ENCODE data around the gene DLEU7.

Gene DLEU7

DNA sequence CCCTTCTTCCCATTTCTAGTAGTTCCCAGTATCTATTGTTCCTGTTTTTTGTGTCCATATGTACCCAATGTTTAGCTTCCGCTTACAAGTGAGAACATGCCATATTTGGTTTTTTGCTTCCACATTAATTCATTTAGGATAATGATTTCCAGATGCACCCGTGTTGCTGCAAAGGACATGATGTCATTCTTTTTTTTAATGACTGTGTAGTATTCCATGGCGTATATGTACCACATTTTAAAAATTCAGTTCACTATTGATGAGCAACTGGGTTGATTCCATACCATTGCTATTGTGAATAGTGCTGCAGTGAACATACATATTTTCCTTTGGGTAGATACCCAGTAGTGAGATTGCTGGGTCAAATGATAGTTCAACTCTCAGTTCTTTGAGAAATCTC, 50.5 kb downstream of the DLEU7 start:
- no peak for DNase-seq (ENCODE audit: low spot score)

DNA sequence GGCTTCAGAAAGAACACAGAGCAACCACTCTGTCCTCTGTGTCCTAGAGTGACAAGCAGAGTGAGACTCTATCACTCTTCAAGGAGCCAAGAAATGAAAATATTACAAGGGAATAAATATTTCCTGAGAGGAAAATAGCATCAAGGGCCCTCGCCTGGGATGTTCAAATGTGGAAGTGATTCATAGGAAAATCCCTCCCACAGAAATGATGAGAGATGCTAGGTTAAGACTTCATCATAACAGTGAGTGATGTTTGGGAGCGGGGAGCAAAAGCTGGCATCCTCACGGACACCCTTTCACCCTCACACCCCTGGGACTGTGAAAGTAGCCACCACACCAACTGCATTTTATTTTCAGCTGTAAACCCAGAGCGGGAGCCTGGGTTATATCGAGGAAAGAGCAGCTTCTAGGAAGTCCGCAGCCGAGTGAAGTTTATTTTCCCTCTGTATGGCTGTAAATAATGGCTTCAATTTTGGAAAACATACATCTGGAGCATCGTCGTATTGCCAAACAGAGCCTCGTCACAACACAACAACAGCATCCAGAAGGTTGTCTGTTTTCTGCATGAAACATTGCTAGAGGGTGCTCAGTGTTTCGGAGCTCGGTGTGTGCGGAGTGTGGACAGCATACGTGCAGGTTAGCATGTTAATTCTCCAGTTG, 54.8 kb downstream of the DLEU7 start:
- DNase-seq (ENCODE audit: low spot score): peak; percentile 58

DNA sequence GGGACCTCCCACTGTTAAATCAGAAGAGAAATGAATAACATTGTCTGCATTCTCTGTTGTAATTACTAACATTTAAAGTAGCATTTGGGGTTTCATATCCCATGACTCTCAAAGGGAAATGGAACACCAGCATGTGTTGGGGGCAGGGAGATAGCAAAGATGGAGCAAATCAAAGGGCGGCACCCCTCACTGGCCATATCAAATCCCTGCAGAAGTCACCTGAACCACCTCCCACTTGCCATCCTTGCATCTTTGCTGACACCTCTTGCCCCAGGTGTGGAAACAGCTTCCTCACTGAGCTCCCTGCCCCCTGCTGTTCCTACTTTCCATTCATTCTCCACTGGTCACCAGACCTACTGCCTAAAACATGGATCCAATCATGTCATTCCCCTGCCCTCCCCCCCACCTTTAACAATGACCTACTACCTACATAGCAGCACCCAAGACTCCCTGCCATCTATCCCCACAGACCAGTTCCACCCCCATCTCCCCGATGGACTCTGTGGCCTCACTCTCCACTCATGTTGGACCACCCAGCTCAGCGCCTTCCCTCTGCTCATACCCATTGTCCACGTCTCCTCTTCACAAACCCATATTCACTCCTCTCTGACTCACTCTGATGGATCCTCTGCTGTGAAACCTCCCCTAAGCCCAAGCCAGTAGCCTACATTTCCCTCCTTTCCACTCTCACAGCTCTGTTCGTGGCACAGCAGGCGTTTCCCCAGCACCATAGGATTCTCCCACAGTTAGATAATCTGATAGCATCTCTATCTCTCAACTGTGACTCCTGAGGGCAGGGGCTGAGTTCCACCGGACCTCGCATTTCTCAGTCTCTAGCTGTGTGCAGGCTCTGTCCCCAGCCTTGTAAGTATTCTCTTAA, 55.9 kb downstream of the DLEU7 start:
- DNase-seq (ENCODE audit: low spot score): no peak

DNA sequence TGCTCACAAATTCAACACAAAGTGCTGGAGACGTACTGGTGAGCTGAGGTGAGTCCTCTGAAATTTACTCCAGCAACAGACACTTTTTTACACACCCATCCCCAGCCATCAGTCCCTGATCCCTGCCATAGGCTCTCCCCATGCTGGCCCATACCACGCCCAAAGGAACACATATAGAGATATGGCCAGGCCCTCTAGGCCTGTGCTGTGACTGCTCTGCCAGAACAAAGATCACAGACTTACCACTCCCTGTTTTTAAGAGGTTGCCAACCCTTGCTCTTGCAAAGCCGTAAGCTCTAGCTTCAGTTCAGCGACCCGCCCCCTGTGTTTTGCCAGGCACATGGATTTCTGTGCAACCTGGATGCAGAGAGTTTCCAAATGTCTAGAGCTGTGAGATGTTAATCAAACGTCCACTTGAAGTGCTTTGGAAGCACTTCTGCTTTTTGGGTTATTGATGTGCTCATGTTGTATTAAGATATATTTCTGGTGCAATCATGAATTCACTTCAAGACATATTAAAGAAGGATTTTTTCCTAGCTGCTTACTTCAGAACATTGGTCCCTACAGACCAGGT, 59.7 kb downstream of the DLEU7 start:
- no peak for DNase-seq (ENCODE audit: low spot score)

DNA sequence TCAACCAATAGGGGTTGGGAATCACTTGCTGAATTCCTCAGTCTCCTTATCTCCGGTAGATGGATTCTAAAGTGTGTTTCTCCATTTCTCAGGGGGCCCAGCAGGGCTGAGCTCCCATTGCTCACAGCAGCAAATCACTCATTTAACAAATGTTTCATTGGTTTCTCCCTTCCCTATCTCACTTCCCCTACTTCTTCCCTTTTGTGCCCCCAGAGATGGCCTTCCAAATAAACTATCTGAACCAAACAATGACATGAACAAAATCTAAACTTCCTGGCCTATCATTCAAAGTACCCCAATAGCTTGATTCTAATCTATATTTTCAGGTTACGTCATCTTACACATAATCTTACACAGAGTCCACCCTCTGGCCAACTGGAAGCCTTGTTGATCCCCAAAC, 60.4 kb downstream of the DLEU7 start:
- DNase-seq (ENCODE audit: low spot score): no peak

DNA sequence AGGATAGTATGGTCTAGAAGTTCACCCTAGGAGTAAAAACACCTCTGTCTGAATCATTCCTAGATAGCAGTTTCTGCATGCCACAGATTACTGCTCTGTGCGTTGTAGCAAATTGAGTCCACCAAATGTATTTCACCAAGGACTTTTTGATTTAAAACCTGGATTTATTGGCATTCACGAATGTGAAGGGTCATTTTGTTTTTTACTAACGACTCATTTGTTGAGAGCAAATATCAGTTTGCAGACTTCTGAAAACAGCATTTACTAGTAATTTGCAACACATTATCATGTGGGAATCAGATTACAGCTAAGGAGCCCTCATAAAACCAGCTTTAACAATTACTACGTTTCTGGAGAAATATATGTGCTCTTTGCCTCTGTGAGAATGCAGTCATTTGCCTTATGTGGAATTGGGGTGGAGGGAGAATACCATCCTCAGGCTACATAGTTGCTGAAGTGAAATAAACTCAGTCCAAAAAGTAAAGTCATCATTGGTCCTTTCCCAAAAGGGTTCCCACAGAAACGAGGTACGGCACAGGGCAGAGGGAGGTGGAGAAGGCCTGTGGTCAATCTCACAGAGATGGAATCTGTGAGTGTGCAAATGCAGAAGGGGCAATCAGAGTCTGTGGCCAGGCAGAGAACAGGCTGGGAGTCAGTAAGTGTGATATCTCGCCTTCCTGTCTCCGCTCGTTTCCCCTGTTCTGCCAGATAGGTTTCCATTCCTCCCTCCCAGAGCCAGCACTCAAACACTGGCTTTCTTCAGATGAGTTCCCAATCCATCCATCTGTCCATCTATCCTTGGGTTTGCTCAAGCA, 63.1 kb downstream of the DLEU7 start:
- no peak for DNase-seq (ENCODE audit: low spot score)

DNA sequence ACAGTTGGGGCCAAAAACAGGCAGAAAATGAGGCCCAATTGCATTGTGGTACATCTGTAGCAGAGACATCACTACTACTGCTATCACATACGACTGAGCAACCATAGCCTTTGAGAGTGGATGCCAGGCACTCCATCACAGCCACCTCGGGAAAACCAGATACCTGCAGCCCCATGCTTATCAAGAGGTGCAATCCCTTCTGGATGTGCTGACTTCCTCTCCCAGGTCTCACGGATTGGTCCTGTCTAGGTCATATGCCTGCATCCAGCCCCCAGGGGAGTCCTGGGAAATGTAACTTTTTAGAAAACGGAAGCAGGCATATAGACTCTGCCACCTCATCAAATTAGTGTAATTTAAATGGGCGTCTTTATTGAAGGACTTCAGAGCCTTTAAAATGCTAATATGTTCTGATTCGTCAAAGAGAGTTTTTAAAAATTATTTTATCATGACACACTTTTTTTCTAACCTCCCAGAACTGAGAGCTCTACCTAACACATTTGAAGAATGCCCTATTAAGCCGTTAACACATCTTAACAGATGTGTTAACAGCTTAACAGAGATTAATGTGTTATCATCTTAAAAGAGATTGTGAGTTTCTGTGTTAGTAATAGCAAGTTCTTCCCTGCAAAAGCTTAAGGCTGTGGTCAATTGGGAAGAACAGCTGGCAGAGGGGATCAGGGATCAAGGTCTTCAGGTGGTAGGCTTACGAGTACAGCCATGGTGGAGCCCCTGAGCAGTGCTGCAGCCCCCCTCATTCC, 63.9 kb downstream of the DLEU7 start:
- DNase-seq (ENCODE audit: low spot score): no peak
